GM18499 (cell line): ENCODE results near the gene MCEMP1.
"Not testable (repeated sequence)": the region's sequence is repeated elsewhere in the genome, so short reads cannot be mapped to it uniquely, and the experiment has no call there.

Source experiments
- ATAC-seq: cut with Tn5 transposase; IDR thresholded peaks from one replicate; pipeline ENCODE4 v1.9.1; 2021; ENCODE audit warnings: moderate number of reproducible peaks; ENCODE audit not compliant: insufficient read depth, unreplicated experiment

The MCEMP1 gene

DNA sequence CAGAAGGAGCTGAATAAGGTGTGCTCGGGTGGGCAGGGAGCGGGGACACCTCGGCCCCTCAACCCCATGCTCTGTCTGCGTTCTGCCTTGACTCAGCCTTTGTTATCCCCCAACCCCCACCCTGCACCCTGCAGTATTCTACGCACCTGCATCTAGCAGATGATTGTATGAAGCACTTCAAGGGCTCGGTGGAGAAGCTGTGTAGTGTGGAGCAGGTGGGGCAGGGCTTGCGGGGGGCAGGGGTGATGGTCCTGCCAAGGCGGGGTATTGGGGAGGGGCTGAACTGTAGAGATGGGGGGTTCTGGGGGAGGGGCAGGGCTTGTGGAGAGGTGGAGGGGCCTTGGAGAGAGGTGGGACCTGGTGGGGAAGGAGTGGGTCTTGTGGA lies 33.9 kb upstream of the MCEMP1 start:
- no peak for ATAC-seq

DNA sequence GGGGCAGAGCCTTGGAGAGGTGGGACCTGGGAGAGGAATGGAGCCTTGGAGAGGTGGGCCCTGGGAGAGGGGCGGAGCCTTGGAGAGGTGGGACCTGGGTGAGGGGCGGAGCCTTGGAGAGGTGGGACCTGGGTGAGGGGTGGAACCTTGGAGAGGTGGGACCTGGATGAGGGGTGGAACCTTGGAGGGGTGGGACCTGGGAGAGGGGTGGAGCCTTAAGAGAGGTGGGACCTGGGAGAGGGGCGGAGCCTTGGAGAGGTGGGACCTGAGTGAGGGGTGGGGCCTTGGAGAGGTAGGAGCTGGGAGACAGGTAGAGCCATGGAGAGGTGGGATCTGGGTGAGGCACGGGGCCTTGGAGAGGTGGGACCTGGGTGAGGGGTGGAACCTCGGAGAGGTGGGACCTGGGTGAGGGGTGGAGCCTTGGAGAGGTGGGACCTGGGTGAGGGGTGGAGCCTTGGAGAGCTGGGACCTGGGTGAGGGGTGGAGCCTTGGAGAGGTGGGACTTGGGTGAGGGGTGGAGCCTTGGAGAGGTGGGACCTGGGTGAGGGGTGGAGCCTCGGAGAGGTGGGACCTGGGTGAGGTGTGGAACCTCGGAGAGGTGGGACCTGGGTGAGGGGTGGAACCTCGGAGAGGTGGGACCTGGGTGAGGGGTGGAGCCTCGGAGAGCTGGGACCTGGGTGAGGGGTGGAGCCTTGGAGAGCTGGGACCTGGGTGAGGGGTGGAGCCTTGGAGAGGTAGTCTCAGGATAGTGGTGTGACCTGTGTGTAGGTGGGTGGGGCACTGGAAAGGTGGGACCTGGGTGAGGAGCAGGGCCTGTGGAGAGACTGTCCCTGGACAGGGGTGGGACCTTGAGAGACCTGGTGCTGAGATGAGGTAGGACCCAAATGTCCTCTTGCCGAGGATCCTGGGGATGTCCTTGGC lies 33.0 kb upstream of the MCEMP1 start:
- ATAC-seq: not testable (repeated sequence)

DNA sequence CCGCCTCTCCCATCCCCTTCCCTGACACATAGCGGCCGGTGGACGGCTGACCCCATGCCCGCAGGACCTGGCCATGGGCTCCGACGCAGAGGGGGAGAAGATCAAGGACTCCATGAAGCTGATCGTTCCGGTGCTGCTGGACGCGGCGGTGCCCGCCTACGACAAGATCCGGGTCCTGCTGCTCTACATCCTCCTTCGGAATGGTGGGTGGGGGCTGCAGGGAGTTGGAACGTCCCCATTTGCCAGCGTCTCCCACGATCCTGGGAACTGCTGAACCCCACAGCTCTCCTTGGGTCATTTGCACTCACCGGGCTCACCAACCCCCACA lies 32.4 kb upstream of the MCEMP1 start:
- ATAC-seq: no peak

DNA sequence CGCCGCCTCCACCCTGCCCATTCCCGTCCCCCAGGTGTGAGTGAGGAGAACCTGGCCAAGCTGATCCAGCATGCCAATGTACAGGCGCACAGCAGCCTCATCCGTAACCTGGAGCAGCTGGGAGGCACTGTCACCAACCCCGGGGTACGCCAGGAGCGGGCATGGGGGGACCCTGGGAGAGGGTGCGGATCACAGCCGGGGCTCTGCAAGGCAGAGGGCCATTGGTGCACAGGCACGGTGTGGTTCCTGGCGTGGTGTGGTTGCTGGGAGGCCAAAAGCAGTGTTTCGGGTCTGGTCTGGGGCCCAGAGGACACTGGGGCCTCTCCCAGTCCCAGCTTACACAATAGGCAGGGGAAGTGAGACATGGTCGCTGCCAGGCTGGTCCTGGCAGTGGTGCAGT lies 31.7 kb upstream of the MCEMP1 start:
- ATAC-seq: no peak

DNA sequence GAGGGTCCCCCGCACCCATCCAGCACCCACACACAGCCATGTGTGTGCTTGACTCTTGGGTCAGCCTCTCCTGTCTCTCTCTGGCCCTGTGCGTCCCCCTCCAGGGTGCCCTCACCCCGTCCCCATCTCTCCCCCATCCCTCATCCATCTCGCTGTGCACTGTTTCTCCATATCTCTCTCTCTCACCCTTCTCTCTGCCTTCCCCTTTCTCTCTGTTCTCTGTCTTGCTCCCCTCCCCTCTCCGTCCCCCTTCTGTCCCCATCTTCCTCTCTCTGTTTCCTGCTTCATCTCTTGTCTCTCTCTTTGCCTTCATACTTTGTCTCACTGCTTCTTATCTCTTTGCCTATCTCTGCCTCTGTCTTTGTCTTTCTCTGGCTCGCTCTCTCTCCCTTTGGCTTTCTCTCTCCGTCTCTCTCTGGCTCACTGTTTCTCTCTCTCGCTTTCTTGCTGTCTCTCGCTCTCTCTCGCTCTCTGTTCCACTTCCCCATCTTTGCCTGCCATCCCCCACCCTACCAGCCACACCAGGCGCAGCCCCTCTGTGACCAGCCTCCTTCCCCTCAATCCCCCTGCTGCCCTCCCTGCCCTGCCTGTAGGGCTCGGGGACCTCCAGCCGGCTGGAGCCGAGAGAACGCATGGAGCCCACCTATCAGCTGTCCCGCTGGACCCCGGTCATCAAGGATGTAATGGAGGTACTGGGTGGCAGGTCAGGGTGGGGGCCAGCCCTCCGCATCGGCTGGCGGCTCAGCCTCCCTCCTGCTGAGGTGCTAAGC lies 31.0 kb upstream of the MCEMP1 start:
- no peak for ATAC-seq

DNA sequence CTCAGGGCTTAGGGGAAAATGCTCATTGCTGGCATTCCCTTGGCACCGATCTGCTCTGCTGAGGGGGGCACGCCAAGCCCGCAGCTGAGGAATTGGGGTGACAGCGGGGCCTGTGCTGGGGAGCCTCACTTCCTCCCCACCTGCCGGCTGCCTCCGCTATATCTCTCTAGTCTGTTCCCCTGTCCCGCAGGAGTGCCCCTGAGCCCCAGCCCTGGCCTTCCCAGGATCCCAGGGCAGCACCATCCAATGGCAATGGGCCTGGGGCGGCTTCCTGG lies 30.5 kb upstream of the MCEMP1 start:
- no peak for ATAC-seq

DNA sequence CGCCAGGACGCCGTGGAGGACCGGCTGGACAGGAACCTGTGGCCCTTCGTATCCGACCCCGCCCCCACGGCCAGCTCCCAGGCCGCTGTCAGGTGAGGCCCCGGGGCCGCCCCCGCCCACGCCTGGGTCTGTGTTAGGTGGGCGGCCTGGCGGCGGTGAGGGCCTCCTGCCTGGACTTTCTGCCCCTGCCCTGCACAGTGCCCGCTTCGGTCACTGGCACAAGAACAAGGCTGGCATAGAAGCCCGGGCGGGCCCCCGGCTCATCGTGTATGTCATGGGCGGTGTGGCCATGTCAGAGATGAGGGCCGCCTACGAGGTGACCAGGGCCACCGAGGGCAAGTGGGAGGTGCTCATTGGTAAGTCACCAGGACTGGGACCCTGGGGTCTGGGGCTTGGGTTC lies 29.7 kb upstream of the MCEMP1 start:
- no peak for ATAC-seq

DNA sequence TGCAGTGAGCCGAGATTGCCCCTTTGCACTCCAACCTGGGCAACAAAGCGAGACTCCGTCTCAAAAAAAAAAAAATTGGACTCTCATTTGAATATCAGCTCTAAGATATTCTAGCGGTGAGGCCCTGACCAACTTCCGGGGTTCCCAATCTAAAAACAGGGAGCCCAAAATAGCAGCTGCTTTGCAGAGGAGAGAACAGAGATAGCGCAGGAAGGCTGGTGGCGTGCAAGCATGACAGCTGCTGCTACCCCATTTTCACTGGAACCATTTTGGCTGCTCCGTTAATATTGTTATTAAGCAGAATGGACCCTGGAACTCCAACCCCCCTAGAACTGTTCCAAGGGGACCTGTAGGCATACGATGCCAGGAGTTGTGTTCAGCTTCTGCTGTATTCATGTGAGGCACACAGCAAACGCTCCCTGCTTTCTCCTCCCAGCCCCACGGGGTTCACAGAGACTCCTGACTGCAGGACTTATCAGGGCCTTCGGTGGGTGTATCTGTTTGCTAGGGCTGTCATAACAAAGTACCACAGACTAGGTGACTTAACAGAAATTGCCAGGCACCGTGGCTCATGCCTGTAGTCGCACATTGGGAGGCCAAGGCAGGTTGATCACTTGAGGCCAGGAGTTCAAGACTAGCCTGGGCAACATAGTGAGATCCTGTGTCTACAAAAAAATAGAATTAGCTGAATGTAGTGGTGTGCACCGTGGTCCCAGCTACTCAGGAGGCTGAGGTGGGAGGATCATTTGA lies 28.4 kb upstream of the MCEMP1 start:
- ATAC-seq: no peak

DNA sequence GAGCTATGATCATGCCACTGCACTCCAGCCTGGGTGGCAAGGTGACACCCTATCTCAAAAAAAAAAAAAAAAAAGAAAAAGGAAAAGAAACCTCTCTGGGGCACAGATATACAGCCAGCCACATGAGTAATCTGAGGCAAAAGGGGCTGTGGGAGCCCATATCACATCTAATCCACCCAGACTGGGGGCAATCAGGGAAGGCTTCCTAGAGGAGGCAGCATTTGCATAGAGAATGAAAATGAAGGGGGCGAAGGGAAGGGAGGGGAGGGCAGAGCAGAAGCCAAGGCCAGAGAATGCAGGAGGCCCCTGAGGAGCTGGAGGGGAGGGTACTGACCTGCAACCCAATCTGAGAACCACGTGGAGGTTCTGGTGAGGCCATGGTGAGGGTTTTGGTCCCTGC lies 26.7 kb upstream of the MCEMP1 start:
- no peak for ATAC-seq

DNA sequence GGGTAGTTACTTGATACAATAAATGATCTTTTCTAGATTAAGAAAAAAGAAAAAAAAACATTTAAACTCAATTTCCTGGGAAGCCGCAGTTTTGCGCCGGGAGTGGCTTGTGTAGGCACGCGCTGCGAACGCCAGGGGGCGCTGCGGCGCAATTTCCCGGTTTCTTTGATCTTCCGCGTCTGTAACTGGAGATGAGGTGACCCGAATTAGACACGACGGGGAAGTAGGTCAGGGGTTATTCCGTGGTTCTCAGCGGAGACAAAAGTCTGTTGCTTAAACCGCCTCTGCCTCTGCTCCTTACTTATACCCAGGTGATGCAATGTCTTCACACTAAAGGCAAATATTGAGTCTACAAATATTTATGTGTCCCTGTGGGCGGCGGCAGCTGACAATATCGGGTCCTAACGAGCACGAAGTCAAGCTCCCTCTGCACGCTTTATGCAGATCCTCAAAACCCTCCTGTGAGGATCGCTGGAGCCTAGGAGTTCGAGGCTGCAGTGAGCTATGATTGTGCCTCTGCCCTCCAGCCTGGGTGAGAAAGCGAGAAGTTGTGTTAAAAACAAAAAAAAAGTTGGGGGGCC lies 24.7 kb upstream of the MCEMP1 start:
- ATAC-seq: no peak

DNA sequence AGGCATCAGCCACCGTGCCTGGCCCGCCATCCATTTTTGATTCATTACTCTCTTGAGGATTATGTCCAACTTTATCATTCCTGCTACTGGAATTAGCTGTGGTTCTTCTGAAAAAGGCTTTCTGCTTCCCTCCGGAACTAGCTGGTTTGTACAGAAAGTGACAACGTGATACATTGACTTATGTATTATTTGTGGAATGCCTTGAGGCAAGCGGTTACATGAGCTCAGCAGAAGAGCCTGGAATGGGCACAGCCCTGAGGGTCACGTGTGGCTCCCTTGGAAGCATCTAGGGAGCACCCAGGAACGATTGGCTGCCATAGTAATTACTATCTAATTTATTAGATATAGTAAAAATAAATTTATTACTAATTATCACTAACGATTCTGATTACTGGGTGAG lies 22.5 kb upstream of the MCEMP1 start:
- ATAC-seq: no peak

DNA sequence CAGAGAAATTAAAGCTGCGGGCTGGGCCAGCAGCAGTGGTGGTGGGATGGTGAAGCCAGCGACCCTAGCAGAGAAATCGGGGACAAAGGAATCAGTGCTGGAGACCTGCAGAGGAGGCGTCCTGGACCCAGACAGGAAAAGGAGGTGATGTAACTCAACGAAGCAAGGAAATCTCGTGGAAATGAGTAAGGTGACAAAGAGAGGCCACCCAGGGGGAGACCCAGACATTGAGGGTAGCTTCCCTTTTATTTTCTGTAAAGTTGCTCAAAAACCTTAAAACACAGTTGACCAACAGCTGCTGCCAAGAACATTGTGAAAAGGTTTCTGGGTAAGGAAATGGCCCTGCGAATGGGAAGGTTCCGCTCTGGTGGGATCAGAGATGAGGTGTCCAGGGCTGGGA lies 21.3 kb upstream of the MCEMP1 start:
- ATAC-seq: no peak

DNA sequence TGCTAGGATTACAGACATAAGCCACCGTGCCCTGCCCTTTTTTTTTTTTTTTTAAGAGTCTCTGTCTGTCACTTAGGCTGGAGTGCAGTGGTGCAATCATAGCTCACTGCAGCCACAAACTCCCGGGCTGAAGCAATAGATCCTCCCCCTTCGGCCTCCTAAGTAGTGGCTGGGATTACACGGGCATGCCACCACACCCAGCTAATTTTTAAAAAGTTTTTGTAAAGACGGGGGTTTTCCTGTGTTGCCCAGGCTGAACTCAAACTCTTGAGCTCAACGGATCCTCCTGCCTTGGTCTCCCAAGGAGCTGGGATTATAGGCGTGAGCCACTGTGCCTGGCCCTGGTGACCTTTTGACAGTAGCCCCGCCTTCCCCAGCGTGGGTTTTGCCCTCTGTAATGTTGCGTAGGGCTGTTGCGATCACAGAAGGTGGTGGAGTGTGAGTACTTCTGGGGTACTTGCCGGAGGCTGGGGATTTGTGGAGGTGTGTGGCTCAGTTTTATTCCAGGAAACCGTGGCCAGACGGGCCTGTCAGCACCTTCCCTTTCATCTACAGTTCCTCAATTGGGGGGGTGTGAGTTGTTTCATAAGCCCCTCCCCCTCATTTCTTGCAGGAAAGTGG lies 19.6 kb upstream of the MCEMP1 start:
- ATAC-seq: no peak

DNA sequence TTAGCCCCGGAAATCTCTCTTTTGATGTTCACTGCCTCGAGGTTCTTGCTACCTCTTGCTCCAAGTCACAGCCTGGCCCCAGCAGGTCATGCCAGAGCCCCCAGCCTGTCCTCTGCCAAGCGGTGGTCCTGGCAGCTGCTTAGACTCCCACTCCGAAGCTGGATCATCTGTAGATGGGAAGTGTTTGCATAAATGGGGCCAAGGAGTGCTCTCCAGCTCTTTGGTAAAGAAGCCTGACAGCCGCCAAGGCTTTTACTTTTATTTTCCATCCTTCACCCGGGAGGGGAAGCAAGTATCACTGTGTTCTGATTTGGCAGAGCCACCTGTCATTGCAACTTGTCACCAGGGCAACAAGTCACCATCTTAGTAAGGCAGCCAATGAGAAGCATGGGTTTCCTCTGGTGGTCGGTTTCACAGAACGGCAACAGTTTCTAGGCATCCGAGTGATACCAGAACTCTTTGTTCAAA lies 18.6 kb upstream of the MCEMP1 start:
- ATAC-seq: no peak

DNA sequence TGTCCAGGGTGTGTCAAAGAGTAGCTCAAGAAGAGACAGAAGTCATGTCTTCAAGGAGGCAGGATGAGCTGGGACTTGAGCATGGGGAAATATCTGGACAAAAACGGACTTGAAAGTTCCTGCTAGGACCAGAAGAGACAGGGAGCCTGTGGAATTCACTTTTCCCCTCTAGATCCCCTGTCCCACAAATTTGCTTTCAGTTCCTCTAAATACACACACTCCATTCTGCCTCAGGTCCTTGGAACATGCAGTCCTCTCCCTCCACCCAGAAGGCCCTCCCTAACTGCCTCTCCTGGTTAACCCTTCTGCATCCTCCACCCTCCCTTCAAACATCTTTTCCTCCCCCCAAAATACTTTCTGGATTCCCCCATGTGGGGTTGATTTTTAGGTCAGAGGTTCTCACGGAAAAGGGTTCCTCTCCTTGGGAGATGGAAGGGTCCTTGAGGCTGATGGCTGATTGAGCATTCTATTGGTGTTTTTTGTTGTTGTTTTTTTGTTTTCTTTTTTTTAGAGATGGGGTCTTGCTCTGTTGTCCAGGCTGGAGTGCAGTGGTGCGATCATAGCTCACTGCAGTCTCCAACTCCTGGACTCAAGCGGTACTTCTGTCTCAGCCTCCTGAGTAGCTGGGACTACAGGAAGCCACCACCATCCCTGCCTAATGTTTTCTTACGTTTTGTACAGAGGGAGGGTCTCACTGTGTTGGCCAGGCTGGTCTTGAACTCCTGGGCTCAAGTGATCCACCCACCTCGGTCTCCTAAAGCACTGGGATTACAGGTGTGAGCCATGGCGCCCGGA lies 14.9 kb upstream of the MCEMP1 start:
- no peak for ATAC-seq

DNA sequence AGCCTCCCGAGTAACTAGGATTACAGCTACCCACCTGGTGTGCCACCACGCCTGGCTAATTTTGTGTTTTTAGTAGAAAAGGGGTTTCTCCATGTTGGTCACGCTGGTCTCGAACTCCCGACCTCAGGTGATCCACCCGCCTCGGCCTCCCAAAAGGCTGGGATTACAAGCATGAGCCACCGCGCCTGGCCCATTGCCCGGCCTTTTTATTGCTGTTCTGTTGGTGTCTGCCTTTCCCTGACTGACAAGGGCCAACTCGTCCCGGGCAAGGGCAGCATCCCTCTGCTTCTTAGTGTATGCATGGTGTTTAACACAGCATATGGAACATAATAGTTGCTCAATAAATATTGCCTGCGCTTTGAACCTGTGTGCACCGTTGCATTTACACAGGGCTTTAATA lies 14.2 kb upstream of the MCEMP1 start:
- ATAC-seq: no peak

DNA sequence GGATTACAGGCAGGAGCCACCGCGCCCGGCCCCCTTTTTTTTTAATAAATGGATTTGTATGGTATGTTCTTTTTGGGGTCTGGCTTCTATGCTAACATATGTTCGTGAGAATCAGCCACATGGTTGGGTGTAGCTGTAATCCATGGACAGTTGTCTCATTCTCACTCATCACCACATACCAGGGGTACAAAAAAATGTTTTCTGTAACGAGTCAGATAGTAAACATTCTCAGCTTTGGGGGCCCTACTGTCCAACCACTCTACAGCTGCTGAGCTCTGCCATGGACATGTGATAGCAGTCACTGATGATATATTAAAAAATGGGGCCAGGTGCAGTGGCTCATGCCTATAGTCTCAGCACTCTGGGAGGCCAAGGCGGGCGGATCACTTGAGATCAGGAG lies 13.2 kb upstream of the MCEMP1 start:
- no peak for ATAC-seq

DNA sequence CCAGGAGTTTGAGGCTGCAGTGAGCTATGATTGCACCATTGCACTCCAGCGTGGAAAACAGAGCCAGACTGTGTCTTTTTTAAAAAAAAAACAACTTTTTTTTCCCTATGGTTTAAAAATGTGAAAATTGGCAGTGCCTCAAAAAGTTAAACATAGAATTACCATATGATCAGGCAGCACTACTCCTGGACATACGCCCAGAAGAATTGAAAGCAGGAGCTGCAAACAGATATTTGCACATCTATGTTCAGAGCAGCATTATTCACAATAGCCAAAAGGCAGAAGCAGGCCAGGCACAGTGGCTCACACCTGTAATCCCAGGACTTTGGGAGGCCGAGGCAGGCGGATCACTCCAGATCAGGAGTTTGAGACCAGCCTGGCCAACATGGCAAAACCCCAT lies 11.8 kb upstream of the MCEMP1 start:
- no peak for ATAC-seq

DNA sequence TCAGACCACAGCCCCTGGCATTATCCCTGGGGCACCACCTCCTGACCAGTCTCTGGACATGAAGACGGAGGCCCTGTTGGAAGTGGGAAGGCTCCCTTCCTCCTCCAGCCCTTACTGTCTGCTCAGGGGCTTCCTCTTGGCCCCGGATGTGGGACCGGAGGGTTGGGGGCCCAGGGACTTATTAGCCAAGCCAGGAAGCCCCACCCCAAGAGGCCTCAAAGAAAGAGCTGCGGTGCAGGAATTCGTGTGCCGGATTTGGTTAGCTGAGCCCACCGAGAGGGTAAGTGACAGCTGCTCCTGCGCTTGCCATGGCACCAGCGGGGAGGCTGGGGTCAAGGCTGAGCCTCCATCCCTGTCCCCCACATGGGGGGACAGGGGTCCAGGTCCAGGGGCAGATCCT lies 8.0 kb upstream of the MCEMP1 start, which contains the start of gene RETN:
Gene RETN (plus strand): TSS at position 208 of the 400 bp plus-strand sequence. CDS start 278 bp downstream, outside the sequence.
- no peak for ATAC-seq

DNA sequence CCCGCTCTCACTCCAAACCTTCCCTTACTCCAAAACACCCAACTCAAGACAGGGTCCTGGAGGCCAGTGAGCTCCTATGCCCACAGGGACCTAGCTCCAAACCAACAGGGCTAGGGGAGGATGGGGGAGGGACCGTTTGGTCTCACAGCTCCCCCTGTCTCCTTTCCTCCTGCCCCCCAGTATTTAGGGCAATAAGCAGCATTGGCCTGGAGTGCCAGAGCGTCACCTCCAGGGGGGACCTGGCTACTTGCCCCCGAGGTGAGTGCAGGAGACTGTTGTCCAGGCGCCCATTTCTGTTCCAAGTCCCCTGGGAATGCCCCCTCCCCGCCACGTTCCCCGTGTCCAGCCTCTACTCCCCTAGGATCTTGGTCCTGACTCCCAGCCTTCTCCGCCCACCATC lies 7.2 kb upstream of the MCEMP1 start:
- ATAC-seq: no peak
